NCI-H2227 treated with DMSO at 0.1 percent for 48 hours (cell line): ENCODE data around the gene ADAMTS1.

Source experiments
- DNase-seq: peaks from one replicate; lab custom pipeline; 2025; lab: John Stamatoyannopoulos, UW

The ADAMTS1 gene

DNA sequence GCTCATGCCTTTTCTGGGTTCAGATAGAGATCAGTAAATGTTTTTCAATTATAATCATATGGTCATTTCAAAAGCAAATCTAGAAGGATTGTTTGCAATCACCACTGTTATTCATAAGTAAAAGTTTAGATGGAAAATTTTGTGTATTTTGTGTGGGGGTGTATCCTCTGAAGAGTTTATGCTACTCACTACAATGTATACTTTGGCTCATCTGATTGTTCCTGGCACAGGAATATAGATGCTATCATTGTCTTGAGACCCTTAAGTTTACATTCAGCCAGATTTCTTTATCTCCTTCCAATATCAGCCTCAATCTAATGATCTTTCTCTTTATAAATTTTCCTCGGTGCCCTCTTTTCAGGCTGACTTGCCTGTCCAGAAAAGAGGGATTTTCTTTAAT is 33.0 kb downstream of the ADAMTS1 start:
- no peak for DNase-seq

DNA sequence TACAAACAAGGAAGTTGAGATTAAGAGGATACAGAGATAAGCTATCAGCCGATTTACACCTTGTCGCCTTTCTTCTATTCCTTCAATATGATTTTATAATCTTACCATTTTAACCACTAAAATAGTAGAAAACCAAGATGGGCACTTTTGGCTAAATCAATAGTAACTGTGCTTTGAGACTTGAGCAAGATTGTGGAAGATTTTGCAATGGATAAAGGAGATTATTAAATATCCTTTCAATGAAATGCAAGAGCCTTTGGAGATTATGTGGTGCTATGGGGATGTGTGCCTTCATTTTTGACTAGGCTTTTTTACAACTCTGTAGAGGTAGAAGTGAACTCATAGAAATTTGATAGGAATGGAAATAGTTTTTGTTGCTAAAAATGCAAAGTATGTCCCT is 33.7 kb downstream of the ADAMTS1 start:
- DNase-seq = no peak

DNA sequence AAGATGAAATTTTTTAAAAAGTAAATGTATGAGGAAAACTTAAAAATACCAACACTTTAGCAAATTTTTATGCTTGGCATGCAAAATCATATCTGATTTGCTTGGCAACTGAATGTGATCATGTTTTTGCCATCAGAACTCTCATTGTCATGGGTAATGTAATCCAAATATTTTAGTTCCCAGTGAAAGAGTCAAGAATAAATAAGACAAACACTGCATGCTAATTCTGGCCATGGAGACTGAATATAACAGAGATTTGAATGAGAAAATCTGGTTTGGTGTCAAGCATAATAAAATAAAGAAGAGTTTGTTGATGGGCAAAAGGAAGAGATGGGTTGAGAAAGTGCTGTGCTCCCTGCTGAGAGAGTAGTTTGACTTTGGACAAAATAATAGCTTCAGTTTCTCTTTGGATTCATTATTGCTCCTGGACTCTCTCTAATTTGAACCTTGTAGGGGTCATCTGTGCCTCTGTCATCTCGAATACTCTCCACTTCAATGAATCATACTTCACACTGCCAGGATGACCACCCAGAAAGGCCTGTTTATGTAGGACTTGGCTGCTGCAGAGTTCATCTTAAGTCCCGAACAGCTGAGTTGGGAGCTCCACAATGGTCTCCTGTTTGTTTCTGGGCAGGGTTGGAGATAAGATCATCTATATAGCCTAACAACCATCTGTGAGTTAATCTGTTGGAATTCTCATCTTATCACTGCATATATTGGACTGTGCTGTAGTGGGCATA is 34.4 kb downstream of the ADAMTS1 start:
- no peak for DNase-seq

DNA sequence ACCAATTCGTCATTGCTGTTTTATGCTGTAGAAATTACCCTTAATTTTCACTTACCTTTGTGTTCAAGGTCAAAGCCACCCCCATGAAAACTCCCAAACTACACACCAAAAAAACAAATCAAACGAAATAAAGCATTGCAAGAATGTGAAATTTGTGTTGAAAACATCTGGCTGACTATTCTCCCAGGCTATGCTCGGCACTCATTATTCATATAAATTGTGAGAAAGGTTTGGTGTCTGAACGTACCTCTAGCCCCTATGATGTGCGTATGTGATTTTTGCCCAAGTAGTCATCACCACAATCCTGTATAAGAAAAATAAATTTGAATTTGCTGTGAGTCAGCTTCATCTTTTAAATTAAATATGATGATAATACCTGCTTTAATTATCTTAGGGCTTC is 34.9 kb downstream of the ADAMTS1 start:
- DNase-seq = no peak

DNA sequence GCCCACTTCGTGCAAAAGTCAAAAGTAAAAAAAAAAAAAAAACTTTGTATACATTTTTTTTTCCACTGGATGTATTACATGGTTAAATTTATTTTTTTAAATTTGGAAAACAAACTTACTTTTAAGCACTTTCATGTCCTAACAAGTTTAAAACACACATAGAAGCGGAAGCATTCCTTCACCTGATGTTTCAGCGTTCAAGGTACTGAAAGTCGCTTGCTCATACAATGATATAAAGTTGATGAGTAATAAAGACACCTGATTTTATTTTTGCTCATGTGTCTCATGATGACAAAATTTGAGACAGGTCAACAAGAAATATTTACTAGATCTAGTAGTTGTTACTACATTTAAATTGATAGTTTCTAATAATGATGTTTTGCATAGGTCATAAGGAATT is 35.5 kb downstream of the ADAMTS1 start:
- DNase-seq = no peak

DNA sequence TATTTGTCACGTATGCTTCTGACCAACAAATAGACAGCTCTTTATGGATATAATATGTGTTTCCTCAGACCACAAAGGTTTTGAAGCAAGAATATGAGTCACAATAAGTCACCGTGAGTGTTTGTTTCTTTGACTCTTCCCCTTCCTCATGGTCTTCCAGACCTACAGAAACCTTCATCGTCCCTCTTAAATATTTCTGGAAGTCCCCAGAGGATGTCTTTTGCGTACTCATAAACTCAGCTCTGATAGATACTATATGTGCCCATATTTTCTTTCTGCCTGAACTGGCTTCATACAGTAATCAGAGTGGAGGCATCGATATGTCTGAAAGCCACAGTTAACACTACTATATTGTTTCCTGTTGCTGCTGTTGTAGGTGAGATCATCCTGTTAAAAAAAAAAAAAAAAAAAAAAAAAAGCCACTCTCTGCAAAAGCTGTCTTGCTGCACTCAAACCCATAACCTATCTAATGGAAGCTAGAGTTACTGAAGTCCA is 38.4 kb downstream of the ADAMTS1 start:
- DNase-seq = no peak

DNA sequence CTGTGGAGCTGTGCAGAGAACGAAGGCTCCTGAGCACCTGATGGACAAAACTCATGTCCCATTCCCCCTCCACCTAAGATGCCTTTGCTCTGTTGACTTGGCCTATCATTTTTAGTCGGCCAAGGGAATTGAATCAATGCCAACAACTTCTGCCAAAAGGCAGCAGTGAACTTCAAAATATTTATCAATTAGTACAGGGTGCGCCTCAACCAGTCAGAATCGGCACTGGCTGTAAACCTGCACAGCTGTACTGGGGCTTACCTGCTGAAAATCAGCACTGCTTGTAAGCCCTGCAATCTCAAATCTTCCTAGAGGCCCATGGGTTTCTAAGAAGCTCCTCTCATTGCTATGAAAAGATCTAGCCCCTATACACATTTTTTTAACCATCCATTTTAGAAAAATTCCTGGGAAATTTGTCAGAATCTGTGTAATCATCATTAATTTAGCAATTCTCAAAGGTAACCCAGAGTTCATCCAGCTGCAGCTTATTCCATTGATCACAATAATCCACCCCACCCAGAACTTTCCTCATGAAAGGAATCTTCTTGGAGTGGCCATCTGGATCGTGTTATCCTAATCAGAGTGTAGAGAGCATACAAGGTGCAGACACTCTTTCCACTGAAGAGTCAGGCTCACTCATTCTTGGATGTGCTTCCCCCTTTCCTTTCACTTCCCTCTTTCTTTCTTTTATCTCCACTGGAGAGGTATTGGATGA is 40.2 kb downstream of the ADAMTS1 start:
- no peak for DNase-seq

DNA sequence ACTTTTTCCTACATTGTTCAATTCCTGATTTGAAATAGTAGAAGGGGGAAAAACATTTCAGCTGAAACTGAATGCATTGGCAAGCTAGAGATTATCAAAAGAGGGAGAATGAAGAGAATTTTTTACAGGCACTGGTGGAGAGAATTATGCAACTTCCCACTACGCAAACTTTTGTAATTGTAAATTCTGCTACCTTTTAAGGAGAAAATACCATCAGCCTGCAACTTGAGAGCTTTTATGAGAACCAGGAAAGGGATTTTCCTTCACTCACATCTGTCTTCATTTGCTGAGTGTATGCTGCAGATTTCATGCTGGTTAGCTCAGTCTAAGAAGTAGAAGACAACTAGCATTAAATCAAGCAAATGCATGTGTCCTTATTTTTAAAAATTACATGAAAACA is 43.7 kb downstream of the ADAMTS1 start:
- no peak for DNase-seq

DNA sequence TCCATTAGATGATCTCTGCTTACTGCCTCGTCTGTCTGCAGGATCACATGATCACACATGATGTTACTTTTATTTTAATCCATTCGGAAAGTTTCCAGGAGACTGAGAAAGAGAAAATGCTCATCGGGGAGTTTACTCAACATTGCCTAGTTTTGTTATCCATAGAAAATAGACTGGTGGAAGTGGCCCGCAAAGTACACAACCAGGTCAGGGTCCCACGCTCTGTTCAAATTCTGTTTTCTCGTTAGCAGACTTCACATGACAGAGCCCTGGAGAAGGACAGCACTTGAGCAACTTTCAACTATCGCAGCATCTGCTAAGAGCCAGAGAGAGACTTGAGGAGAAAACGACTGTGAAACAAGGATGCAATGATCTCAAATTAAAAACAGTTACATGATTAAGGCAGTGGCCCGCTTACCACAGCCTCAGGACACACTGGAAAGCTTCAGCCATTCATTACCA is 44.2 kb downstream of the ADAMTS1 start:
- no peak for DNase-seq

DNA sequence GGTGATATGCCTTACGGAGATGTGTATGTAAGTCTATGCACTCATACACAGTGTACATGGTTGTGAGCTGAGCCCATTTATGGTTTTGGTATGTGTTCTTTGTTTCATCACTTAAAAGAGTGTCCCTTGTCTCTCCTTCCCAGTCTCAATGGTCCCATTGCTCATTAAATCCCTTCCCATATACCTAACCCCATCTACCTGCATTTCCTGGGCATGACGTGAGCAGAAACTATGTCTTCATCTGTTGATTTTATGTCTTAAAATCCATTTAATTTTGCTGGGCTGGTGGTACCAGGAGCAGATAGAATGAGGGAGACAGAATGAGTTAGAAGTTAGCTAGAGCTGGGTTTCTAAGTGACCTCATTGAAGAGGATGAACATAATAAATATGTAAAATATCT is 44.8 kb downstream of the ADAMTS1 start:
- no peak for DNase-seq

DNA sequence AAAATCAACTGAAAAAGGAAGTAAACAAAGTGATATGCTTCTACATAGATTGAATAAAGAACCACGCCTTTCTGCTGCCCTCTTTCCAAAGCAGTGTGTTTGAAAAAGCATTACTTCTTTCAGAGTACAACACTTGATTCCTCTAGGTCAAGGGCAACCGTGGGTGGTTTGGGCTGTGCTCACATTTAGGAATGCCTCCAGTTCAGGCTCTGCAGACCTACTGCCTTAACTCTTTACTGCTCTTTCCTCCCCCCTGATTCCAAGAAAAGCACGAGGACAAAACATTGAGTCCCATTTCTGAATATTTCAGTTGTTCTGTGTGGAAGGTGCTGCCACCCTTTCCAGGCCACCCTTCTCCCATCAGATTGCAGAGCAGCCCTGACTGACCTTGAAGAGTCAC is 45.2 kb downstream of the ADAMTS1 start:
- no peak for DNase-seq

DNA sequence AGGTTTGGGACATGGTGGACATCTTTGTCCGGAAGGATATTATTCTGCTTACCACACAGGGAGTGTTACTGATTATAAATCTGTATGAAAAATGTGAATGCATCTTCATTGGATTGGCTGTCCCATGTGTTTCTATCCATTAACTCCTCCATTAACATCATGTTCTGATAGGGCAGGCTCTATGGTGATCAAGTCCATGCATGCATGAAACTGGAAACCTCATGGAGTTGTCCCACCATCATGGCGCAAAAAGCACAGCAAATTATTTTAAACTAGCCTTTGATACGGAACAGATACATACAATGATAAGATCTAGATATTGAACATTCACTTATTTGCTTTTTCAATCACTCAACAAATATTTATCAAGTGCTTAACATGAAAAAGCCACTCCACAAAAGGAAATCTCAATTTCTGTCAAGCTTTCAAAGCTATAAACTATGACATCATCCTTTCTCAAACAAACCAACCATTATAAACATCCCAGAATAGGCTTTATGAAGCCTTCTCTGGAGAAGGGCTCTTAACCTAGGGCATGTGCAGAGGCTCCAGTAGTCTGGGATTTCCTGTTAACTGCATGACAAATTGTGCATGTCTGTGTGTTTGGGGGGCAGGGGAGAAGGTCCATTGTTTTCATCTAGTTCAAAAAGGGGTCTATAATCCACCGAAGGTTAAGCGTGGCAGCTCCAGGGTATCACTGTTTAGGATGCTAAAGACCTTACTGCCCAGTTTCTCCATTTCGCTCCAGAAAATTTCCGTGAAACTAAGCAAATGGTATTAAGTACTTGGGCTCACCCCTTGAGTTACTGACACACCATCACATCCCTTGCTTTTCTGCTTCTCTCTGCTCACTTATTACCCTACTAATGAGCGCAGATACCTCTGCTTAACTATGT is 46.1 kb downstream of the ADAMTS1 start:
- DNase-seq = no peak

DNA sequence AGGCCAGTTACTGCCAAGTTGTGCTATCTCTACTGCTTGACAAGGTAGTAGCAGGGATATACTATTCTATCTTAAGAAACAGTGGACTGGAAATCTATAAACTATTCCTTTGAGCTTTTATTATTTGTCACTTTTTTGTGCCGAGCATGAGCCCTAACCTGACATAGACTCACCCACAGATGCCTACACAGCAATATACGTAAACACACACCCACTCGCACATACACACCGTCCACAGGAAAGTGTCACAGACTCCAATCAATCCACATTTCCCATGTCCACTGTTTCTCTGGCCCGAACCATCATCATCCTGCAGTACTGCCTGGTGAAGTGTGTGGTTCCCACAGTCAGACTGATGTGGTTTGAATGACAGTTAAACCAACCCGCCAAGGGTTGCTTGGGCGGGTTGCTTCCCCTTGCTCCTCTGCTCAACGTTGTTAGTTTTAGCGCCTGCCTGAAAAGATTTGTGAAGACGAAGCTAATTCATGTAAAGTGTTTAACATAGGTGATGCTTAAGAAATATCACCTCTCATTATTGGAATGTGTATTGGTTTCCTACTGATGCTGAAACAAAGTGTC is 47.2 kb downstream of the ADAMTS1 start:
- DNase-seq = no peak

DNA sequence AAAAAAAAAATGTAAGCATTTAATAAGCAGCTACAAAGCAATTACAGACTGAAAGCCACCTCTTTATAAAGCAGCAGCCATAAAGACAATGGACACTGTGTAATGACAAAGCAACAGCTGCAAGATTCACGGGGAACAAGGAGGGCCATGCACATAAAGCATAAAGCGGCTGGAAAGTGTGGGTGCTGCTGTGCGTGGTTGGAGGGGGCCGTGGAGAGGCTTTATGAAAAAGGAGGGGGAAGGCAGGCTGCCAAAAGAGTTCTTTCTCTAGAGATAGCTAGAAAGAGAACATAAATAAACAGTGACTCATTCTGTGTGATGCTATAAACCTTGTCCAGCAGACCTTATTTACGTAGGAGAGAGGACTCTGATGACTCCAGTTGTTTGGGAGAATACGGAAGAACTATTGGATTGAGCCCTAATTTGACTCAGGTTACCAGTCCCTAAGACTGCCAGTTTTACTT is 49.3 kb downstream of the ADAMTS1 start:
- DNase-seq = no peak

DNA sequence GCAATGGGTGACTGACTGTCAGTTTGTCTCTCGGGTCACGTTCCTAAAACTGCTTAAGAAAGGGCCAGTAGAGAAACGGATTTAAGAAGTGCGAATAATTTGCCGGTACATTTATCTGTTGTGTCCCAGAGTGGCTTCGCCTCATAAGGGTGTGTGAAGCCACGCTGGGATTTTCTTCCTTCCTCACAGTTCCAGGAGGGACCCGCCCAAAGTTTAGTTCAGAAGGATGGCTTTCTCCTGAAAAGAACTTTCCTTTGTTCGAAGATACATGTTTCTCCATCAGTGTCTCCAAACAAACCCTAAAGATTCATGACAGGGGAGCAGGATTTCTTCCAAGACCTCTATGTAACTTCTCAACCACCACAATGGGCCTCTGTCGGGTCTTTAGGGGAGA is 49.8 kb downstream of the ADAMTS1 start:
- no peak for DNase-seq

DNA sequence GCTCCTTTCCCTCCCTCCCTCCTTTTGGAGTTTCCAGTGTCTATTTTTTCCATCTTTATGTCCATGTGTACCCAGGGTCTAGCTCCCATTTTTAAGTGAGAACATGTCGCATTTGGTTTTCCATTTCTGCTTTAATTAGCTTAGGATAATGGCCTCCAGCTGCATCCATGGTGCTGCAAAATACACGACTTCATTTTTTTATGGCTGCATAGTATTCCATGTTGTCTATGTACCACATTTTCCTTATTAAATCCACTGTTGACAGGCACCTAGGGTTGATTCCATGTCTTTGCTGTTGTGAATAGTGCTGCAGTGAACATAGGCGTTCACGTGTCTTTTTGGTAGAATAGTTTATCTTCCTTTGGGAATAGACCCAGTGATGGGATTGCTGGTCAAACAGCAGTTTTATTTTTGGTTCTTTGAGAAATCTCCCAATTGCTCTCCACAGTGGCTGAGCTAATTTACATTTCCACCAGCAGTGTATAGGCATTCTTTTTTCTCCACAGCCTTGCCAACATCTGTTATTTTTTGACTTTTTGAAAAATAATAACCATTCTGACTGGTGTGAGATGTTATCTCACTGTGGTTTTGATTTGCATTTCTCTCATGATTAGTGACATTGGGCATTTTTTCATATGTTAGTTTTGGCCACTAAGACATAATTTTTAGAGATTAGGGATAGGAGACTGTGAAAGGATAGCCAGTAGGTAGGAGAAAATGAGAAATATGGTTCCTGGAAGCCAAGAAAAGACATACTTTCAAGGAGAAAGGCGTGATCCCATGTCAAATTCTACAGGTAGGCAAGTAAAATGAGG is 50.4 kb downstream of the ADAMTS1 start:
- no peak for DNase-seq

DNA sequence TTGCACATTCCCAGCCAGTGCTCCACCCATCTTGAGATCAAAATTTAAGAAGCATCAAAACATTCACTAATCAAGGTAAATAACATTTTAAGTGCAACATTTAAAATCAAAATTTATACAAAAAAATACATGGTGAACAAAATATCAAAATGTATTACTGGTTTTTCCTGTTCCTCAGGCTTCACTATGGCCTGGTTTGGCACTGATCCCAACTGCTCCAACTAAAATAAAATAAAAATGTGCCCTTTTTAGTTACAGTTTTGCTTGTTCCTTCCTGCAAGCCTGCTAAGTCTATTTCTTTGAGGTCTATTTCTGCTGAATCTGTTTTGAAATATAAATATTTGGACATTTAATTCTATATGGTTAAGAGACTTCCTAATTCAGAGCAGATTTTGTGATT is 54.9 kb downstream of the ADAMTS1 start:
- DNase-seq = no peak

DNA sequence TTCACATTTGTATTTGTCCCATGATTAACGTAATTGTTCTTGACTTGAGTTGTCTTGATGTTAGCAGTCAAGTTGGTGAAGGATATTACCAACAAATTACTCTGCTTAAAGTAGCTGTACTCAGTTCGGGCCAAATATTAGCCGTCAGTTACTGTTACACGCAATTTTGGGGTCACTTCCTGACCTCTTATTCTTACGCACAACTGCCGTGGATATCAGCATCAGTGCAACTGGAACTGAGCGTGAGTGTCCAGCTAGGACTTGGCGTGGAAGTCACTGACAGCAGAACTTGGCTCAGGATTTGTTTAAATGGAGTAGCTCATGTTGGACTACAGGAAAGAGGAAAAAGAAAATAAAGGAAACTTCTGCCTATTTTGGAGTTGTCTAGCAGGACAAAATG is 56.4 kb downstream of the ADAMTS1 start:
- DNase-seq = no peak
